Esophagus squamous epithelium (tissue), 4 donors: ENCODE results near the gene KRTAP5-11.

Experiments used
- POLR2A ChIP-seq, 4 donors: fragments of 450-650 bp; IDR thresholded peaks; one replicate each; pipeline ENCODE4 v1.6.1; 2017; ENCODE audit warnings: antibody characterized with exemption in 4 of 4, mild to moderate bottlenecking in 4 of 4, moderate library complexity in 3 of 4
- TF ChIP-seq, protein P1 (sequence below), 6 experiments: fragments of 450-650 bp in 4 of 6; fragments of 200-600 bp in 2 of 6; sonication (generic) in 2 of 6; IDR thresholded peaks; one replicate each; pipeline ENCODE4 v1.5.1; 2016 to 2019; ENCODE audit warnings: antibody characterized with exemption in 6 of 6, mild to moderate bottlenecking in 4 of 6, moderate library complexity in 4 of 6

DNA sequence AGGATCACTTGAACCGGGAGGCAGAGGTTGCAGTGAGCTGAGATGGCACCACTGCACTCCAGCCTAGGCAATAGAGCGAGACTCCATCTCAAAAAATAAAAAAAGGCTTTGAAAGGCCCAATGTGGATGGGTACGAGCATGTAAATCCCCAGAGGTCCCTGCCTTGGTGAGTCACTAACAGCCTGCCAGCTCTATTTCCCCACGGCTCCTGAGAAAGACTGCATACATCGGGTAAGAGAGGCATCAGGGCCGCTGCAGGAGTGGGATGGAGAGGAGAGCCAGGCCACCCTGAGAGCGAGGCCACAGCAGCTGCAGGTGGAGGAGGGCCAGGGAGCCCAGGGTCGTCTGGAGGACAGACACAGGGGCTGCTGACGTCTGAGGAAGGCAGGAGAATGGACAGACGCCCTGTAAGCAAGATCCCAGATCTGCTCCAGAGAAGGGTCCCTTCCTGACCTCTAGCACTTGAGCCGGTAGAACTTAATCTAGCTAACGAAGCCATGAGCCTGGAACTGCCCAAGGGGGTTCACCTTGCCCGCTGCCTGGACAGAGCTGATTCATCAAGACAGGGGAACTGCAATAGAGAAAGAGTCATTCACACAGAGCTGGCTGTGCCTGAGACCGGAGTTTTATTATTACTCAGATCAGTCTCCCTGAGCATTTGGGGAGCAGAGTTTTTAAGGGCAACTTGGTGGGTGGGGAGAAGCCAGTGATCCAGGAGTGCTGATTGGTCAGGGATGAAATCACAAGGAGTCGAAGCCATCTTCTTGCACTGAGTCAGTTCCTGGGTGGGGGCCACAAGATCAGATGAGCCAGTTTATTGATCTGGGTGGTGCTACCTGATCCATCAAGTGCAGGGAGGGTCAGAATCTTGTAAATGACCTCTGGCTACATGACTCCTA, 39.5 kb downstream of the KRTAP5-11 start:
- TF ChIP-seq, protein P1, sequence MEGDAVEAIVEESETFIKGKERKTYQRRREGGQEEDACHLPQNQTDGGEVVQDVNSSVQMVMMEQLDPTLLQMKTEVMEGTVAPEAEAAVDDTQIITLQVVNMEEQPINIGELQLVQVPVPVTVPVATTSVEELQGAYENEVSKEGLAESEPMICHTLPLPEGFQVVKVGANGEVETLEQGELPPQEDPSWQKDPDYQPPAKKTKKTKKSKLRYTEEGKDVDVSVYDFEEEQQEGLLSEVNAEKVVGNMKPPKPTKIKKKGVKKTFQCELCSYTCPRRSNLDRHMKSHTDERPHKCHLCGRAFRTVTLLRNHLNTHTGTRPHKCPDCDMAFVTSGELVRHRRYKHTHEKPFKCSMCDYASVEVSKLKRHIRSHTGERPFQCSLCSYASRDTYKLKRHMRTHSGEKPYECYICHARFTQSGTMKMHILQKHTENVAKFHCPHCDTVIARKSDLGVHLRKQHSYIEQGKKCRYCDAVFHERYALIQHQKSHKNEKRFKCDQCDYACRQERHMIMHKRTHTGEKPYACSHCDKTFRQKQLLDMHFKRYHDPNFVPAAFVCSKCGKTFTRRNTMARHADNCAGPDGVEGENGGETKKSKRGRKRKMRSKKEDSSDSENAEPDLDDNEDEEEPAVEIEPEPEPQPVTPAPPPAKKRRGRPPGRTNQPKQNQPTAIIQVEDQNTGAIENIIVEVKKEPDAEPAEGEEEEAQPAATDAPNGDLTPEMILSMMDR (IDR thresholded peaks at IDR 0.05) = no peak
- no peak for TF ChIP-seq POLR2A (IDR thresholded peaks at IDR 0.05)
